Right renal pelvis (tissue), 4 donors: ENCODE data around the gene TMEM135. TPM values are rescaled to one million over a fixed set of nuclear protein-coding genes. Genes with fewer than 3 reads are reported as not detected.
A peak's percentile ranks its signal among the peaks of the same experiment; 100 is the strongest.
"Not testable (repeated sequence)": the region's sequence is repeated elsewhere in the genome, so short reads cannot be mapped to it uniquely, and the experiment has no call there.

Experiments used
- DNase-seq, 4 donors: peaks; one replicate each; pipeline ENCODE4 v3.0.0-alpha.2; 2013; ENCODE audit warnings: low read depth in 4 of 4, low spot score in 3 of 4, missing footprints in 1 of 4
- polyA plus RNA-seq, 4 donors: library from polyadenylated mRNA; unstranded; fragments of 120-200 nt; gene quantifications; one replicate each; pipeline ENCODE4 v1.2.1, GENCODE V29; 2013; ENCODE audit not compliant: insufficient read length in 4 of 4

The TMEM135 gene
- polyA plus RNA-seq, 4 donors, result 34.3 to 38.7 (median 37.0) TPM

GRCh38 chr11:87020336-87020735, 17.4 kb upstream of the TMEM135 start:
- no peak for DNase-seq

GRCh38 chr11:87020764-87021365, 16.9 kb upstream of the TMEM135 start:
- DNase-seq, result no peak

- DNase-seq, result no peak
Observed at GRCh38 chr11:87022254-87022653, 15.5 kb upstream of the TMEM135 start.

GRCh38 chr11:87022738-87023137, 15.0 kb upstream of the TMEM135 start:
- no peak for DNase-seq

GRCh38 chr11:87026415-87026814, 11.3 kb upstream of the TMEM135 start:
- not testable (repeated sequence) for DNase-seq

- DNase-seq, result no peak
Observed at GRCh38 chr11:87030458-87031054, 7.2 kb upstream of the TMEM135 start.

GRCh38 chr11:87031433-87032170, 6.1 kb upstream of the TMEM135 start:
- no peak for DNase-seq

- DNase-seq, result no peak
Observed at GRCh38 chr11:87033561-87033960, 4.2 kb upstream of the TMEM135 start.

GRCh38 chr11:87035976-87036583, 1.7 kb upstream of the TMEM135 start:
- DNase-seq, result no peak

- DNase-seq, result peak in 1 of 4 donors; percentile 8
Observed at GRCh38 chr11:87036756-87037449, 831 bp upstream of the TMEM135 start.

- no peak for DNase-seq
Observed at GRCh38 chr11:87038235-87038977, 672 bp downstream of the TMEM135 start.

GRCh38 chr11:87039371-87039770, 1.6 kb downstream of the TMEM135 start:
- DNase-seq, result no peak

GRCh38 chr11:87043894-87044293, 6.2 kb downstream of the TMEM135 start:
- no peak for DNase-seq

GRCh38 chr11:87046824-87047223, 9.1 kb downstream of the TMEM135 start:
- no peak for DNase-seq

GRCh38 chr11:87056091-87056490, 18.4 kb downstream of the TMEM135 start:
- no peak for DNase-seq

GRCh38 chr11:87057749-87058148, 20.0 kb downstream of the TMEM135 start:
- DNase-seq, result no peak

GRCh38 chr11:87059596-87060390, 22.1 kb downstream of the TMEM135 start:
- DNase-seq, result no peak

GRCh38 chr11:87061766-87062165, 24.0 kb downstream of the TMEM135 start:
- DNase-seq, result no peak

GRCh38 chr11:87063982-87064381, 26.2 kb downstream of the TMEM135 start:
- DNase-seq, result no peak
